Measurements from ENCODE around the gene MAST2.

DNA sequence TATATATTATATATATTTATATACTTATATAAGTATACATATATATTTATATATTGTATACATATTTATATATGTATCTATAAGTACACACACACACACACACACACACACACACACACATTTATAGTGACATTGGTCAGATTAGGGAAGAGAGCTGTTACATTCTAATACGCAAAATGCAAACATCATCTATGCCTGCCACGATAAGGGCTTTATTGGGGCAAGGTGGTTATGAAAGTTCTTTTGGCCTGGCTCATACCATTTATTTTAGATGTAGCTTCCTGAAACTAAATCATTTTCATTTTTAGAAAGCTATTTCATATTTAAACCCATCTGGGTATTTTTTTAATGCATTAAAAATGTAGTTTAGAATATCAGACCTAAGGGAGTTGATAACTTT lies 82.8 kb downstream of the MAST2 start:
- TF ChIP-seq, protein P1, sequence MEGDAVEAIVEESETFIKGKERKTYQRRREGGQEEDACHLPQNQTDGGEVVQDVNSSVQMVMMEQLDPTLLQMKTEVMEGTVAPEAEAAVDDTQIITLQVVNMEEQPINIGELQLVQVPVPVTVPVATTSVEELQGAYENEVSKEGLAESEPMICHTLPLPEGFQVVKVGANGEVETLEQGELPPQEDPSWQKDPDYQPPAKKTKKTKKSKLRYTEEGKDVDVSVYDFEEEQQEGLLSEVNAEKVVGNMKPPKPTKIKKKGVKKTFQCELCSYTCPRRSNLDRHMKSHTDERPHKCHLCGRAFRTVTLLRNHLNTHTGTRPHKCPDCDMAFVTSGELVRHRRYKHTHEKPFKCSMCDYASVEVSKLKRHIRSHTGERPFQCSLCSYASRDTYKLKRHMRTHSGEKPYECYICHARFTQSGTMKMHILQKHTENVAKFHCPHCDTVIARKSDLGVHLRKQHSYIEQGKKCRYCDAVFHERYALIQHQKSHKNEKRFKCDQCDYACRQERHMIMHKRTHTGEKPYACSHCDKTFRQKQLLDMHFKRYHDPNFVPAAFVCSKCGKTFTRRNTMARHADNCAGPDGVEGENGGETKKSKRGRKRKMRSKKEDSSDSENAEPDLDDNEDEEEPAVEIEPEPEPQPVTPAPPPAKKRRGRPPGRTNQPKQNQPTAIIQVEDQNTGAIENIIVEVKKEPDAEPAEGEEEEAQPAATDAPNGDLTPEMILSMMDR (IDR thresholded peaks at IDR 0.05): no peak
- no peak for TF ChIP-seq POLR2AphosphoS5 (IDR thresholded peaks at IDR 0.05)

Measured in esophagus muscularis mucosa (tissue), 3 donors.